Measurements from ENCODE around the gene KREMEN1. TPM values are rescaled to one million over a fixed set of nuclear protein-coding genes. Genes with fewer than 3 reads are reported as not detected.

The KREMEN1 gene
- total and polyA plus RNA-seq, 4 donors, result 8.8 to 27.5 (median 20.1) TPM

DNA sequence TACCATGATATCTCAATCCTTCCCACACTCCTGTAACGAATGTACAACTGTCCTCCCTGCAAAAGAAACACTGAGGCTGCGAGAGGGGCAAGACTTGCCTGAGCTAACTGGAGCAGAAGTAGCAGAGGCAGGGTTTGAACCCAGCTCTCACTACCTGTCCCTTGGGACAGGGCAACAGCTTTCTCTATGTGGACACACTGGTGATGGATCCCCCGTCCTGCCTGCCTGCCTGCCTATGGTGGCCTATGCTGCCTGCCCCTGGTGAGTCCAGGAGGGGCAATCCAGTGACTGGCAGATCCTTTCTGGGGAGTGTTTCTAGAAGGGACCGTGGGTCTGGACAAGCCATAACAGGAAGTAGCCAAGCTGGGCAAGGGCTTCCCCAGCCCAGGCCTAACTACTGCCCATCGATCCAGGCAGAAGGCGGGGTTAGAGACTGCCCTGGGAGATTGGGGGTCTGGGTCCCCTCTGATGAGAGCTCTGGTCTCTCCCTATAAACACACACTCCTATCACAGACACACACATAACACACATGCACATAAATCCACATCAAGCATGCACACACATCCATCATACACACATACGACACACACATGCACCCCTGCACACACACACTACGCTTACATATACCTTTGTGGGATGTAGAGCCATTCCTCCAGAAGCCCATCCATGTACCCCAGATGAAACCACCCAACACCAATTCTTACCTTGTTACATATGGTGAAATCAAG, 131.8 kb downstream of the KREMEN1 start:
- Histone ChIP-seq H3K36me3 (ENCODE audit: control insufficient read depth in 4 of 4, insufficient read depth in 4 of 4, low read length in 4 of 4) (peaks cover 0 to 1% (median 0%) of the 10 kb centered on the region in 4 donors), H3K4me1 (ENCODE audit: control insufficient read depth in 5 of 5, insufficient read depth in 5 of 5, low read length in 5 of 5) (peaks cover 0 to 60% (median 15%) of the 10 kb centered on the region in 5 donors), H3K9me3 (ENCODE audit: control insufficient read depth in 4 of 4, insufficient read depth in 3 of 4, low read length in 3 of 4) (no peaks in the 10 kb centered on the region), H3K27ac (ENCODE audit: low read depth in 1 of 2, low read length in 1 of 2) (peak overlapping the region in 1 of 2 donors; percentile 65), H3K9ac (ENCODE audit: insufficient read depth in 1 of 2, low read length in 2 of 2) (no peak overlapping the region), H3K27me3 (ENCODE audit: control insufficient read depth in 3 of 3, insufficient read depth in 3 of 3, low read length in 2 of 3) (no peaks in the 10 kb centered on the region), H3K4me3 (no peak overlapping the region)
- 71 to 73% methylated on average over 8 of the region's 8 CpGs for WGBS, 2 donors
- no peak for ATAC-seq (ENCODE audit: insufficient read depth, low FRiP score)
- TF ChIP-seq, protein P1, sequence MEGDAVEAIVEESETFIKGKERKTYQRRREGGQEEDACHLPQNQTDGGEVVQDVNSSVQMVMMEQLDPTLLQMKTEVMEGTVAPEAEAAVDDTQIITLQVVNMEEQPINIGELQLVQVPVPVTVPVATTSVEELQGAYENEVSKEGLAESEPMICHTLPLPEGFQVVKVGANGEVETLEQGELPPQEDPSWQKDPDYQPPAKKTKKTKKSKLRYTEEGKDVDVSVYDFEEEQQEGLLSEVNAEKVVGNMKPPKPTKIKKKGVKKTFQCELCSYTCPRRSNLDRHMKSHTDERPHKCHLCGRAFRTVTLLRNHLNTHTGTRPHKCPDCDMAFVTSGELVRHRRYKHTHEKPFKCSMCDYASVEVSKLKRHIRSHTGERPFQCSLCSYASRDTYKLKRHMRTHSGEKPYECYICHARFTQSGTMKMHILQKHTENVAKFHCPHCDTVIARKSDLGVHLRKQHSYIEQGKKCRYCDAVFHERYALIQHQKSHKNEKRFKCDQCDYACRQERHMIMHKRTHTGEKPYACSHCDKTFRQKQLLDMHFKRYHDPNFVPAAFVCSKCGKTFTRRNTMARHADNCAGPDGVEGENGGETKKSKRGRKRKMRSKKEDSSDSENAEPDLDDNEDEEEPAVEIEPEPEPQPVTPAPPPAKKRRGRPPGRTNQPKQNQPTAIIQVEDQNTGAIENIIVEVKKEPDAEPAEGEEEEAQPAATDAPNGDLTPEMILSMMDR (IDR thresholded peaks at IDR 0.05; ENCODE audit: control extremely low read depth, extremely low read depth), result no peak
- DNase-seq, result no peak

DNA sequence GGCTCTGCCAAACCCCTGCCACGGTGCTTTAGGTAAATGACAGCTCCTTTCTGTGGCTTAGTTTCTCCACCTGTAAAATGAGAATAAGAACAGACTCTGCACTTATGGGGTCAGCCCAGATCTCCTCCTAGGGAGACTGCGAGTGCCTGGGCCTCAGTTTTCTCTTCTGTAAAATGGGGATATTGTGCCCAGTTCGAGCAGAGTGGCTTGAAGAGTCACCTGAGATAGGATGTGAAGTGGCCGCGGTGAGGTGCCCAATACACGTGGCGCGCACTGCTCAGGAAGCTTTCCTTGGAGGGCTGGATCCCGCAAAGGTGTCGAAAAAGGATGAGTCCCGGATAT, 132.4 kb downstream of the KREMEN1 start:
- WGBS, 2 donors, result 55 to 63% methylated on average over 11 of the region's 11 CpGs
- Histone ChIP-seq H3K4me3 (peak overlapping the region; percentile 23), H3K9ac (ENCODE audit: insufficient read depth in 1 of 2, low read length in 2 of 2) (no peak overlapping the region), H3K36me3 (ENCODE audit: control insufficient read depth in 4 of 4, insufficient read depth in 4 of 4, low read length in 4 of 4) (peaks cover 0 to 3% (median 0%) of the 10 kb centered on the region in 4 donors), H3K27ac (ENCODE audit: low read depth in 1 of 2, low read length in 1 of 2) (peak overlapping the region in 1 of 2 donors; percentile 65), H3K4me1 (ENCODE audit: control insufficient read depth in 5 of 5, insufficient read depth in 5 of 5, low read length in 5 of 5) (peaks cover 0 to 62% (median 15%) of the 10 kb centered on the region in 5 donors), H3K27me3 (ENCODE audit: control insufficient read depth in 3 of 3, insufficient read depth in 3 of 3, low read length in 2 of 3) (no peaks in the 10 kb centered on the region), H3K9me3 (ENCODE audit: control insufficient read depth in 4 of 4, insufficient read depth in 3 of 4, low read length in 3 of 4) (no peaks in the 10 kb centered on the region)
- ATAC-seq (ENCODE audit: insufficient read depth, low FRiP score) (no peak), DNase-seq (no peak)
- TF ChIP-seq, protein P1 (IDR thresholded peaks at IDR 0.05; ENCODE audit: control extremely low read depth, extremely low read depth), result no peak

DNA sequence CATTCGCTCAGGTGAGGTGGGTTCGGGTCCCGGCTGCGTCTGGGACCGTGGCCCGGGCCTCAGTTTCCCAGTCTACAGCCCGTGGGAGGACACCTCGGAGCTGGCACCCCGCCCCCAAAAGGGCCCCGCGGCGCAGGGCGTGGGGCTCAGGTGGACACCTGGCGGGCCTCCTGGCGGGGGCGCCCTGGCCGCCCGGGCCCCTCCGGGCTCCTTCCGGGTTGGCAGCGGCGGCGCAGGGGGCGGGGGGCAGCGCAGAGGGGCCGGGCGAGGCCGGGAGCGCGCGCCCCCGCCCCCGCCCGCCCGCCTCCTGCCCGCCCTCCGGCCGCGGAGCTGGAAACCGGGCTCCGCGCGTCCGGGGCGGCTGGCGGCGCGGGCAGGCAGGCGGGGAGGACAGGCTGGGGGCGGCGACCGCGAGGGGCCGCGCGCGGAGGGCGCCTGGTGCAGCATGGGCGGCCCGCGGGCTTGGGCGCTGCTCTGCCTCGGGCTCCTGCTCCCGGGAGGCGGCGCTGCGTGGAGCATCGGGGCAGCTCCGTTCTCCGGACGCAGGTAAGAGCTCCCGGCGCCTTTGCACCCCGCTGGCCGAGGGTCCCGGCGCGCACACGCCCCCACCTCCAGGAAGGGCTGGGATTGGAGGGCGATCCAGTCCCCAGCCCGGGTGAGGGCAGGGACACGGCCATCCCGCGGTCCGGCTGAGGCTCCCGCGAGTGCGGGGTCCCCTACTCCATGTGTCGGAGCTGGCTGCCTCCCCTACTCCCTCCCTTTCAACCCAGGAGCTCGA, 132.9 kb downstream of the KREMEN1 start, which contains the start of gene EMID1:
EMID1 (plus strand) TSS at position 303 of the 778 bp plus-strand sequence; CDS start at position 446, 143 bp downstream.
- H3K9me3 ChIP-seq (ENCODE audit: control insufficient read depth in 4 of 4, insufficient read depth in 3 of 4, low read length in 3 of 4), result no peaks in the 10 kb centered on the region
- peak within 1 kb of the TSS in 1 of 2 donors; percentile 65 for H3K27ac ChIP-seq (ENCODE audit: low read depth in 1 of 2, low read length in 1 of 2)
- H3K27me3 ChIP-seq (ENCODE audit: control insufficient read depth in 3 of 3, insufficient read depth in 3 of 3, low read length in 2 of 3), result no peaks in the 10 kb centered on the region
- H3K36me3 ChIP-seq (ENCODE audit: control insufficient read depth in 4 of 4, insufficient read depth in 4 of 4, low read length in 4 of 4), result peaks cover 0 to 3% (median 0%) of the 10 kb centered on the region in 4 donors
- H3K4me1 ChIP-seq (ENCODE audit: control insufficient read depth in 5 of 5, insufficient read depth in 5 of 5, low read length in 5 of 5), result peaks cover 0 to 62% (median 16%) of the 10 kb centered on the region in 5 donors
- WGBS, 2 donors, result 1 to 2% methylated on average over 46 to 90 of the region's 90 CpGs
- H3K4me3 ChIP-seq, result peak within 1 kb of the TSS; percentile 29
- peak within 1 kb of the TSS; percentile 41 to 83 for H3K9ac ChIP-seq (ENCODE audit: insufficient read depth in 1 of 2, low read length in 2 of 2)
- peak; percentile 55 to 71 (median 65) for DNase-seq
- ATAC-seq (ENCODE audit: insufficient read depth, low FRiP score), result no peak
- TF ChIP-seq, protein P1 (IDR thresholded peaks at IDR 0.05; ENCODE audit: control extremely low read depth, extremely low read depth), result no peak

All from lung (tissue), 12 donors.